Embryonic facial prominence (tissue), 1 donor: ENCODE results near the gene WDR36.
A peak's percentile ranks its signal among the peaks of the same experiment; 100 is the strongest.
"Not testable (repeated sequence)": the region's sequence is repeated elsewhere in the genome, so short reads cannot be mapped to it uniquely, and the experiment has no call there.

ENCODE experiments used
- DNase-seq: peaks from one replicate; pipeline ENCODE4 v3.0.0-alpha.2; 2016; ENCODE audit errors: extremely low spot score

Gene WDR36

GRCh38 chr5:111135363-111135762 lies 43.2 kb downstream of the WDR36 start:
- DNase-seq = no peak

- no peak for DNase-seq
Observed at GRCh38 chr5:111135946-111136345, 43.8 kb downstream of the WDR36 start.

GRCh38 chr5:111138096-111138495 lies 45.9 kb downstream of the WDR36 start:
- no peak for DNase-seq

- DNase-seq = not testable (repeated sequence)
Observed at GRCh38 chr5:111141471-111141870, 49.3 kb downstream of the WDR36 start.

GRCh38 chr5:111142932-111143331 lies 50.8 kb downstream of the WDR36 start:
- no peak for DNase-seq

GRCh38 chr5:111143910-111144309 lies 51.8 kb downstream of the WDR36 start:
- no peak for DNase-seq

GRCh38 chr5:111144352-111144930 lies 52.3 kb downstream of the WDR36 start:
- no peak for DNase-seq

- DNase-seq = no peak
Observed at GRCh38 chr5:111146053-111146452, 53.9 kb downstream of the WDR36 start.

GRCh38 chr5:111147502-111147901 lies 55.4 kb downstream of the WDR36 start:
- no peak for DNase-seq

GRCh38 chr5:111151998-111152397 lies 59.9 kb downstream of the WDR36 start:
- DNase-seq = no peak

GRCh38 chr5:111153483-111153882 lies 61.3 kb downstream of the WDR36 start:
- DNase-seq = no peak

GRCh38 chr5:111153945-111154344 lies 61.8 kb downstream of the WDR36 start:
- no peak for DNase-seq

GRCh38 chr5:111158105-111158744 lies 66.1 kb downstream of the WDR36 start:
- DNase-seq = peak; percentile 40

- DNase-seq = no peak
Observed at GRCh38 chr5:111159845-111160244, 67.7 kb downstream of the WDR36 start.

- DNase-seq = no peak
Observed at GRCh38 chr5:111163000-111163399, 70.9 kb downstream of the WDR36 start.

GRCh38 chr5:111165058-111165457 lies 72.9 kb downstream of the WDR36 start:
- DNase-seq = no peak

GRCh38 chr5:111167551-111167950 lies 75.4 kb downstream of the WDR36 start:
- no peak for DNase-seq

GRCh38 chr5:111168608-111169007 lies 76.5 kb downstream of the WDR36 start:
- no peak for DNase-seq

GRCh38 chr5:111169269-111169668 lies 77.1 kb downstream of the WDR36 start:
- no peak for DNase-seq

GRCh38 chr5:111170279-111170678 lies 78.1 kb downstream of the WDR36 start:
- no peak for DNase-seq

- no peak for DNase-seq
Observed at GRCh38 chr5:111172504-111172903, 80.4 kb downstream of the WDR36 start.

GRCh38 chr5:111173476-111173875 lies 81.3 kb downstream of the WDR36 start:
- DNase-seq = no peak
